C4-2B (cell line): ENCODE measurements around the gene SELENOW.
"Not testable (repeated sequence)": the region's sequence is repeated elsewhere in the genome, so short reads cannot be mapped to it uniquely, and the experiment has no call there.

Experiments used
- H3K27ac ChIP-seq: fragments of 450-650 bp; 2 replicates; pipeline ENCODE4 v1.5.1; 2017
- CTCF ChIP-seq: fragments of 450-650 bp; conservative IDR thresholded peaks from 2 replicates; pipeline ENCODE4 v1.5.1; 2017; ENCODE audit warnings: mild to moderate bottlenecking
- ZFX ChIP-seq: fragments of 450-650 bp; IDR thresholded peaks from 2 replicates; pipeline ENCODE4 v1.6.1; 2017

SELENOW gene

GRCh38 chr19:47757617-47758442 lies 20.7 kb upstream of the SELENOW start:
- TF ChIP-seq ZFX (no peak), CTCF (no peak)
- no peak overlapping the region for H3K27ac ChIP-seq

GRCh38 chr19:47758443-47758804 lies 20.1 kb upstream of the SELENOW start:
- no peak overlapping the region for H3K27ac ChIP-seq
- no peak for TF ChIP-seq ZFX
- no peak for TF ChIP-seq CTCF

- TF ChIP-seq CTCF = no peak
- TF ChIP-seq ZFX = no peak
Measured at GRCh38 chr19:47760632-47760999, 17.9 kb upstream of the SELENOW start.

GRCh38 chr19:47761566-47761965 lies 16.9 kb upstream of the SELENOW start:
- H3K27ac ChIP-seq = no peak overlapping the region
- TF ChIP-seq CTCF (no peak), ZFX (no peak)

More at GRCh38 chr19:47760632-47760999, 17.9 kb upstream of the SELENOW start:
- H3K27ac ChIP-seq = no peak overlapping the region

GRCh38 chr19:47762151-47762550 lies 16.4 kb upstream of the SELENOW start:
- TF ChIP-seq ZFX (no peak), CTCF (no peak)
- no peak overlapping the region for H3K27ac ChIP-seq

- TF ChIP-seq ZFX (no peak), CTCF (no peak)
- no peak overlapping the region for H3K27ac ChIP-seq
Measured at GRCh38 chr19:47762615-47763308, 15.7 kb upstream of the SELENOW start.

- not testable (repeated sequence) for H3K27ac ChIP-seq
Measured at GRCh38 chr19:47764705-47765104, 13.8 kb upstream of the SELENOW start.
